ENCODE measurements around the gene STK25.

DNA sequence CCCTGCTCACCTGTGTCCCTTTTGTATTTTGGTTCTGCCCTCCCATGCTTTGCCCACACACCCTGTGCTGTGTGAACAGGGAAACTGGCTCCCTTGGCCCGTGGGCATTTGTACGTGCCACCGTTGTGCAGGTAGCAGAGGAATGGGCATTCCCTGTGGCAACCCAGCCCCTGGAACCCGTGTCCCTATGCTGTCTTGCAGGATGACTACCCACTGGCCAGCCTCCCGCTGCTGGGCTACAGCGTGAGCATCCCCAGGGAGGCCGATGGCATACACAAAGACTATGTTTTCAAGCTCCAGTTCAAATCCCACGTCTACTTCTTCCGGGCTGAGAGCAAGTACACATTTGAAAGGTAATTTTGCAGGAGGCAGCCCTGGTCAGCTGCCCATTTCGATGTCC lies 15.3 kb downstream of the STK25 start:
- TF ChIP-seq JUND (IDR thresholded peaks at IDR 0.05; ENCODE audit: low read length) (no peak), SRF (IDR thresholded peaks at IDR 0.05; ENCODE audit: low read depth, low read length) (no peak), CTCF (IDR thresholded peaks at IDR 0.05; ENCODE audit: control extremely low read depth in 1 of 3, insufficient read depth in 1 of 3, low read depth in 1 of 3, low read length in 3 of 3) (no peak), RFX5 (IDR thresholded peaks at IDR 0.05; ENCODE audit: borderline replicate concordance, low read depth, low read length) (no peak), PHF8 (conservative IDR thresholded peaks at IDR 0.05; ENCODE audit: low read depth, low read length) (no peak), ZNF274 (IDR thresholded peaks at IDR 0.05; ENCODE audit: borderline replicate concordance, extremely low read depth, low read length) (no peak), TAF1 (IDR thresholded peaks at IDR 0.05; ENCODE audit: low read depth, low read length) (no peak), EZH2 (IDR thresholded peaks at IDR 0.05; ENCODE audit: low read depth, low read length, severe bottlenecking) (no peak), HDAC2 (IDR thresholded peaks at IDR 0.05; ENCODE audit: borderline replicate concordance in 1 of 2, low read depth in 2 of 2, low read length in 2 of 2) (no peak), GABPA (IDR thresholded peaks at IDR 0.05; ENCODE audit: borderline replicate concordance, insufficient read depth, low read length) (no peak)
- TF ChIP-seq, protein P1, sequence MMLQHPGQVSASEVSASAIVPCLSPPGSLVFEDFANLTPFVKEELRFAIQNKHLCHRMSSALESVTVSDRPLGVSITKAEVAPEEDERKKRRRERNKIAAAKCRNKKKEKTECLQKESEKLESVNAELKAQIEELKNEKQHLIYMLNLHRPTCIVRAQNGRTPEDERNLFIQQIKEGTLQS (IDR thresholded peaks at IDR 0.05; ENCODE audit: insufficient read depth, low read depth, low read length) = no peak
